GDM1 (cell line): ENCODE data around the gene PDZD2.

Source experiments
- DNase-seq: peaks from one replicate; lab custom pipeline; 2025; lab: John Stamatoyannopoulos, UW

Gene PDZD2

DNA sequence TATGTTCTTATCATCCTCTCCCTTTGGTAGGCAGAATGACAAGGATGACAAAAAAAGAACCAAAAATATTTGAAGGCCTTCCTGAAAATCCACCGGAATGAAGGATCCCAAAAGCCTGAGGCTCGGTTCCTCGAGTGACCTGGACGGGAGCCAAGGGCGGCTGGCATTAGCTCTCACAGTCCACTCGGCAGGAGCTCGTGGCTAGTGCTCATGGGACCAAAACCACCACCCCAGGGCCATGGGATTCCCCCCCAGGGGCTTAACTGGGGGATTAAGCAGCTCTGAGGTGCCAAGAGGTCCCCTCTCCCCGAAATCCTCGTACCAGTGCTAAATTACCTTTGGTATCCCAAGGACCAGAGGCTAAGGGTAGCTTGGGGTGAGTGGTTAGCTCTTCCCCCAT lies 586 bp upstream of the PDZD2 start:
- DNase-seq = no peak

DNA sequence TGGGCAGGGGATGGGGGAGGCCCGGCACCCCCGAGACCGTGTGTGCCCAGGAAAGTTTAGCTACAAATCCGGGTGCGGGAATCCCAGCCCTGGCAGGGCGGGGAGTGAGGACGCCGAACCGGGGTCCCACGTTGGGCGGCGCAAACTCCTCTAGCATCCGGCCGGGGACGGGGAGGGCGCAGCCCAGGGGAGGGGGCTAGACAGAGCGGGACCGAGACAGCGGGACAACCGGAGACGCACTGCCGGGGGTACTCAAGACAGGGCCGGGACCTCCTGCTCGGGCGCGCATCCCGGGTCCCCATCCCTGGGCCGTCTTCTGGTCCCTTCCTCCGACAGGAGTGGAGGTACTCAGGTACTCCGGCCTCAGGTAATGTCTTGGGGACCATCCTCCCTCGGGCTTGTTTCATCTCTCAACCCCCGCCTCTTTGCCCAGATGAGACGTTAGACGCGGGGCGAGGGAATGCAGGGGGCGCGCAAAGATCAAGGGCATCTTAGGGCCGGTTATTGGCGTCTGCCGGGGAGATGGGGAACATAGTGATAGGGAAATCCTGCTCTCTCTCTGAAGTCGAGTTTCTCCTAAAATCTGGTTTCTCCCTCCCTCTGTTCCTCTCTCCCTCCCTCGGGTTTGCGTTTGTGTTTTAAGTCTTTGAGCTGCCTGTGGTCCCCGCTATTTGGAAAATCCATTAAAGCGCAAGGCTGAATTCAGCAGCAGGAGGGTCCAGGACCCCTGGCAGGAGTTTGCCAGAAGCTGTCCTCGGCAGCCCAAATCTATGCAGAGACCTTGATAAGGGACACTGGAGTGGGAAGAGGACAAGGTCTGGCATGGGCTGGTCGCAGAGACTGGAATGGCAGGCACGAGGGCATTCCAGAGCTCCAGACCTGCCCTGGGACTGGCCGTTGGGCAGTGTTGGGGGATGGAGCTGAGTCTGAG lies 815 bp downstream of the PDZD2 start:
- no peak for DNase-seq

DNA sequence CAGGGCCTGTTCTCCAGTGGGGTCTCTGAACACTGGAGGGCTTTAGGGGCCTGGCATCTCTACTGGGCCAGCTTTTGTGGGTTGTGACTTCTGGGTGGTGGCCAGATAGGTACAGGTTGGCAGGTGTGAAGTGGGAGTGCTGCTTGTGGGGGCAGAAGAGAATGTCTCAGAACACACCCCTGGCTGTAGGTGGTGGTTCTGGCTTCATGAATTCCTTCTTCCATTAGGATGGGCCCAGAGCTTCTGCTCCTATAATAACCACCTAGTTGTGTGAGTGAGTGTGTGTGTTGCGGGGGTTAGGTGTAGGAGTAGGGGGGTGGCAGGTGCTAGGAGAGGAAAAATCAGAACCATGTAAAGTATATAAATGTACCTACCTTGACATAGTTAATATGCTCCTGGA lies 1.6 kb downstream of the PDZD2 start:
- DNase-seq = no peak

- no peak for DNase-seq
Measured at GRCh38 chr5:31641059-31641458, 2.1 kb downstream of the PDZD2 start.

GRCh38 chr5:31641575-31641974 lies 2.6 kb downstream of the PDZD2 start:
- DNase-seq = no peak

DNA sequence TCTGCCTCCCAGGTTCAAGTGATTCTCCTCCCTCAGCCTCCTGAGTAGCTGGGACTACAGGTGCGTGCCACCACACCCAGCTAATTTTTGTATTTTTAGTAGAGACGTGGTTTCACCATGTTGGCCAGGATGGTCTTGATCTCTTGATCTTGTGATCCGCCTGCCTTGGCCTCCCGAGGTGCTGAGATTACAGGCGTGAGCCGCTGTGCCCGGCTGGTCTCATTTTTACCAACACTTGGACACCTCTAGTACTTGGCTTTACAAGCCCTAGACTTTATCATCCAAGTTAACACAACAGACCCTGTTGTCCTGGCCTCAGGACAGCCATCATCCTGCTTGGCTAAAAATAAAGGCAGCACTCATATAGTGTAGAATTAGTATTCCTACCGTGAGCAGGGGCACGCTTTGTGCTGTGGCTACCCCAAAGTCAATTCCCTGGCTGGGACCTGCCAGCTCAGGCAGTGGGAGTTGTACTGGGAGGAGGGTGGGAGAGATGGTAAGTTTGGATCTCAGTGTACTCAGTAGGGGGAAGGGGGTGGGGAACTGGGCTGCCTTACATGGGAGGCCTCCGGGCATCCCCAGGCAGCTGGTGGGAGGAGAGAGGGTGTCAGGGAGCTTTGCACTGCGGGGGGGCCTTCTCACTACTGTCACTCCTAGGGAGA lies 6.6 kb downstream of the PDZD2 start:
- no peak for DNase-seq

DNA sequence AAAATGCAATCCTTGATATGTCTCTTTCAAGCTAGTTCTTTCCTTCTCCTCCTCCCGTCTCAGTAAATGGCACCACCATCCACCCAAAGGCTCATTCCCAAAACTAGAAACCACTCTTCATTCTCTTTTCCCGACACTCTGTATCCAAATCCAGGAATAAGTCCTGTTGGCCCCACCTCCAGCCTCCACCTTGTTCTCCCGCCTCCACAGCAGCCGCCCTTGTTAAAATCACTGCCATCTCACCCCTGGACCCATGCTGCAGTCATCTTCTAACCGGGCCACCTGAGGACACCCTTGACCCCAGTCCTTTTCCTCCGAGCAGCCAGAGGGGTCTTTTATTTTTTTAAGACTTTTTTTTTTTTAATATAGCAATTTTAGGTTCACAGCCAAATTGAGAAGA lies 9.4 kb downstream of the PDZD2 start:
- no peak for DNase-seq

- no peak for DNase-seq
Measured at GRCh38 chr5:31651241-31651640, 12.3 kb downstream of the PDZD2 start.

DNA sequence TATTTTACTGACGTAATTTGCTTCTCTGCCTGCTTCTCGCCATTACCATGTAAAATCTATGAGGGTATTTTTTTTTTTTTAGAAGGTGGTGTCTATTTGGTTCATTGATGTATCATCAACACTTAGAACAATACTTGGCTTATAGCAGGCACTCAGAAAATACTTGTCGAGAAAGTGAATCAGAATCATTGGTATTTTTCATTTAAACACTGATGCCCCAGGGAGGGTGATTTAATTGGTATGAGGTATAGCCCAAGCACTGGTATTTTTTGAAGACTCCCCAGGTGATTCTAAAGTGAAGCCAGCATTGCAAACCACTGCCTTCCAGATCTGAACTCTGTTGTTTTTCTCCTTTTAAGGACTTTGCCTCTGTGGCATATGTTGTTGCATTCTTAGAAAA lies 16.6 kb downstream of the PDZD2 start:
- DNase-seq = no peak

- no peak for DNase-seq
Measured at GRCh38 chr5:31656806-31657205, 17.9 kb downstream of the PDZD2 start.

DNA sequence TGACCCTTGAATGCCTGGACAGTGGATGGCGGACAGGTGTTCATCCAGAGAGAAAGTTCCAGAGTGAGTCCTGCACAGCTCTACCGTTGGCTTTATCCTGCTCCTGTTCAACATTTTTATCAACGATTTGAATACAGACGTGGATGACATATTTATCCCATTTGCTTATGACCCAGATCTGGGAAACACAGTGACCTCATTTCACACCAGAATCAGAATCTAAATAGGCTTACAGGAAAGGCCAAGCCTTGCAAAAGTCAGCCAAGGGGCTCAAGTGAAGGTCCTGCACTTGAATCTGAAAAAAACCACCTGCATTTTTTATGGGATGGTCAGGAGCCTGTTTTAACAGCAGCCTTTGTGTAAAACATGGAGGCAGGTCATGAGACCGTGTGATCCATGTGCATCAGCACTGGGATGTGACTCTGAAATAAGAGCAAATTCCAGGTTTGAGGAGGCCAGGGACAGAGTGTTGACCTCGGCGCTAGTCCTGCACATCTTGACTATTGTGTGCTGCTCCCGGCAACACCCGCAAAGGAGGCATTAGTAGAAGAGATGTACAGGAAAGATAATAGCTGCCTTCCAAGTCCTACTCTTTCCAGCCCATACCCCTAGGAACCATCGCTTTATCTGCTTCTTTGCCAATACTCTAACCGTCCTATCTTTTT lies 18.5 kb downstream of the PDZD2 start:
- no peak for DNase-seq

DNA sequence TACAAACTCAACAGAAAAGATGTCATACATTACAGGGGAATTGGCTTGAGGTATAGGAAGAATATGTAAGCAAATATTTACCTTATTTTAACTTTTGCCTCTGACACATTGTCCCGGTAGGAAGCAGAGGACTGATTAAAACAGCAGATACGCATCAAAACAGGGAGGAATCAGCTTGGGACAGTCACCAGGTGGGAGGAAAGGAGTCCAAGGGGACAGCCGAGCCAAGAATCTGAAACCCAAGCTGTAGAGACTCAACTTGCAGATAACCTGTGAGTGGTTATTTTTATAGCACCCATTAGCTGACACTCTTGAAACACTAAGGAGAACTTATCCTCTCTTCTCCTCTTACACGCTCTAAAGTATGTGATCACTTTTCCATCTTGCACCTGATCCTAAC lies 22.3 kb downstream of the PDZD2 start:
- DNase-seq = no peak

DNA sequence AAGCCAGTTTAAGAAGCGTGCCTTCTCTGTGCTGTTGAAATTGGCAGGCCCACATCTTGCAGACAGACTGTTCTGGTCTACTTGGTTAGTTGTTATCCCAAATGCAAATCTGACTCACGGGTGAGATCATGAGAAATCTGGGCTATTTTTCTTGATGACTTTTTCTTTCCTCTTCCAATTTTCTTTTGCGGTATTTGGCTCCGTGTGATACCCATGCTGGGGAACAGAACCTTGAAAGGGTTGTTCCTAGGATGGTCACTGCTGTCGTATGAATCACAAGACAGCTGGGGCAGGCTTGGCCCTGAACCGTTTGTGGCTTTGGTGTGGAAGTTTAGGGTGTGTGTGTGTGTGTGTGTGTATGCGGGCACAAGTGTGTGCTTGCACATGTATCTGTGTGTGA lies 24.6 kb downstream of the PDZD2 start:
- no peak for DNase-seq

- no peak for DNase-seq
Measured at GRCh38 chr5:31664566-31664965, 25.6 kb downstream of the PDZD2 start.

DNA sequence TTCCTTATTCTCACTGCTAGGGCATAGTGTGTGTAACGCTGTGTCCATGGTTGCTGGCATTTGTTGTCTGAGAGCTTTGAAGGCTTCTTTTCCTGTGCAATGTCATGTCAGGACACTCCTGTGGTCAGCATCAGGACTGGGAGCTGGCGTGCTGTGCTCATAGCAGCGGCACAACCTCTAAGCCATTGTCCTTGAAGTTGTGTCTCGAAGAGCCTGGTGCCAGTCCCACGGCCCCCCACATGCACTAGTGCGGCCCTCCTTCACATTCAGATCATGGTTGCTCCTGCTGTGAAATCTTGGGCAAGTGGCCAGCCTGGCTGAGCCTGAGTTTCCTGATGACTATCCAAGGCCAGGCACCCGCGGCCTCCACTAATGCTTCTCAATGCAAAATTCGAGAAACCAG lies 32.4 kb downstream of the PDZD2 start:
- no peak for DNase-seq

- DNase-seq = no peak
Measured at GRCh38 chr5:31674371-31674951, 35.5 kb downstream of the PDZD2 start.

DNA sequence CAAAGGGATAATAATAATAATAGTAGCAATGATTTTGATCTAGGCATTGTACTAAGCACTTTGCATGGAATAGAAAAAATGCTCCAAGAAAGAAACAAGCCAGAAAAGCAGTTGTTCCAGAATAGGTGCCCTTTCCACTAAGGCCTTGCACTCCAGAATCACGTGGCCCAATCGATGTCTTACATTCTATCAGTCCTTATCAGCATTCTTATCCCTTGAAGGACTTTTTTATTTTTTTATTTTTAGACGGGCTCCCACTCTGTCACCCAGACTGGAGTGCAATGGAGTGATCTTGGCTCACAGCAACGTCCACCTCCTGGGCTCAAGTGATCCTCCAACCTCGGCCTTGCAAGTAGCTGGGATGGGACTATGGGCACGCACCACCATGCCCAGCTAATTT lies 36.5 kb downstream of the PDZD2 start:
- DNase-seq = no peak

- no peak for DNase-seq
Measured at GRCh38 chr5:31678180-31678579, 39.2 kb downstream of the PDZD2 start.

DNA sequence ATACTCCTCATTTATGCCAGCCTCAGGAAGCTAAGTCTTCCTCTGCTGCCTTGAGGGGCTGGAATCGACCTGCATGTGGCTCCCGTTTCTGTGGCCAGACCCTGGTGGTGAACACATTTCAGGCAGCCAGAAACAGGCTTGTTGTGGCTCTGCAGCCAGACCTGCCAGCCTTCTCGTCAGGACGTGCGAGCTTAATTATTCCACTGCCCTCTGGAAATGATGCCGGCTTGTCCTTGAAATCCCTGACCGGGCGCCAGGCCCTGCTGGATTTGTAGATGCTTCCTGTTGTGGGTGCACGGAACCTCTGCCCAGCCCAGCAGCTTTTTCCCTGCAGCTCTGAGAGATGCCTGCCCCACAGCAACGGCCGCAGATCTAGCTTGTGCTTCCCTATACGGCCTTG lies 41.6 kb downstream of the PDZD2 start:
- no peak for DNase-seq

DNA sequence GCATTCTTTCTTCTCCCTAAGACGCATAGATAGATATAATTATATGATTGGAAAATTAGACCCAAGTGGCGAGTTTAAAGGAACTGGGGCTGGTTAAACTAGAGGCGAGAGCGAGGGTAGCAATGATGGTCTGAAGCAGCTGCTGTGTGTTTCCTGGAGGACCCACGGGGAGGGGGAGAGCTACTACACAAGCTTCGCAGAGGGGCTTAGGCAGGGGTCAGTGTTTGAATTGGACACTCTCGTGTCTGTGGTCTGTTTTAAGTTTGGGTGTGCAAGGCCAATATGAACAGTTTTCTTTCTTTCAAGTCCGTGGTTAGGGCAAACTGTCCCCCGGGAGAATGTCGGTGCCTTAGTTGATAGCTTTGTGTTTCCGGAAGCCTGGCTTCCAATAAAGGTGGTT lies 43.1 kb downstream of the PDZD2 start:
- DNase-seq = no peak

DNA sequence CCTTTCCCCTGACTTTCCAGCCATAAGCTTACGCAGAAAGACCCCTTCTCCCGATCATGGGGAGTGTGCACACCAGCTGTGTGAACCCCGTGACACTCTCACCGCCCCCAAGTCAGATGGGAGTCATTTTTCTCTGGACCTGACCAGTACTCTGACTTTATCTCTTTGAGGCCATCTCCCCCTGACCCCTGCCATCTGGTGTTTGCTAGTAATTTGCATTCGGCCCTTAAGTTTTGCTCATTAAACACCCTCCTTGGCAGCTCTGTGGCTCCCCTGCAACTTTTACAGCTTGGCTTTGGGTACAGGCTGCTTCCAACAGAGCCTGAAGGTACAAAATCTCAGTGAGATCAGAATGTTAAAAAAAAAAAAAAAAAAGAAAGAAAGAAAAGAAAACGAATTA lies 43.9 kb downstream of the PDZD2 start:
- no peak for DNase-seq

GRCh38 chr5:31688515-31689092 lies 49.7 kb downstream of the PDZD2 start:
- no peak for DNase-seq
